Astrocyte of the cerebellum (primary cell): ENCODE measurements around the gene SLC6A17.

Source experiments
- DNase-seq: peaks from one replicate; pipeline ENCODE4 v3.0.0-alpha.2; 2011; ENCODE audit warnings: low read depth
- H3K4me3 ChIP-seq: 2 replicates; pipeline ENCODE4 v1.5.1; 2011; ENCODE audit warnings: mild to moderate bottlenecking, low read depth, low read length, moderate library complexity
- in situ Hi-C: cut with HindIII; loops from 2 replicates; pipeline ENCODE4 v1.10.0; 2017; ENCODE audit warnings: low sequenced_read_pairs
- TF ChIP-seq, protein P1 (sequence below): IDR thresholded peaks from 2 replicates; pipeline ENCODE4 v1.5.1; 2012; ENCODE audit warnings: low read length, low read depth, moderate library complexity, mild to moderate bottlenecking; ENCODE audit errors: missing control alignments

Gene SLC6A17

DNA sequence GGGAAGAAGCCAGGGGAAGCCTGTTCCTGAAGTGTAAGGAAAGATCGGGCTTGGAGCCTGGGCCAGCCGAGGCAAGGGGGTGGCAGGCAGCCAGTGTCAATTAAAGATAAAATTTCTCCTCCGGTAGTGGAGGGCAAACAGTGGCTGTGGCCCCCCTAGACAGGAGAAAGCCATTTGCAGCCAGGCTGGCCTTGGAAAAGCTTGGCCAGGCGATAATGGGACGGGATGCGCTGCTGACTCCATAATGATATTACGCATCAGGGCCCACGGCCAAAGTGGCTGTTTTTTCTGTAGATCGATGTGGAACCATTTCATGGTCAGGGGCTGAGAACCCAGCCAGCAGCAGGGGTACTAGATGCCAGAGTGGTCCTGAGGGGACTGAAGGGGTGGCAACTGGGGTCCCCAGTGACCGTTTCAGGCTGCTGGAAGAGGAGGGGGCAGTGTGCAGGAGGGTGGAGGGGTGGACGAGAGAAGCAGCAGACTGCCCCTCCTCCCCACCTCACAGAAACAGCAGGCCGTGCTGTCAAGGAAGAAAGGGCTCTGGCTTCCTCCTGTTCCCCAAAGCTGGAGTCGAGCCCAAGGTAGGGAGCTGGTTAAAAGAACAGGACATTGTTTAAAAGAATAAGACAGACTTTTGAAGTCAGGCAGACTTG, 85.0 kb downstream of the SLC6A17 start:
- in situ Hi-C loops, result no loop called here
- H3K4me3 ChIP-seq, result no peak overlapping the region
- no peak for DNase-seq
- TF ChIP-seq, protein P1, sequence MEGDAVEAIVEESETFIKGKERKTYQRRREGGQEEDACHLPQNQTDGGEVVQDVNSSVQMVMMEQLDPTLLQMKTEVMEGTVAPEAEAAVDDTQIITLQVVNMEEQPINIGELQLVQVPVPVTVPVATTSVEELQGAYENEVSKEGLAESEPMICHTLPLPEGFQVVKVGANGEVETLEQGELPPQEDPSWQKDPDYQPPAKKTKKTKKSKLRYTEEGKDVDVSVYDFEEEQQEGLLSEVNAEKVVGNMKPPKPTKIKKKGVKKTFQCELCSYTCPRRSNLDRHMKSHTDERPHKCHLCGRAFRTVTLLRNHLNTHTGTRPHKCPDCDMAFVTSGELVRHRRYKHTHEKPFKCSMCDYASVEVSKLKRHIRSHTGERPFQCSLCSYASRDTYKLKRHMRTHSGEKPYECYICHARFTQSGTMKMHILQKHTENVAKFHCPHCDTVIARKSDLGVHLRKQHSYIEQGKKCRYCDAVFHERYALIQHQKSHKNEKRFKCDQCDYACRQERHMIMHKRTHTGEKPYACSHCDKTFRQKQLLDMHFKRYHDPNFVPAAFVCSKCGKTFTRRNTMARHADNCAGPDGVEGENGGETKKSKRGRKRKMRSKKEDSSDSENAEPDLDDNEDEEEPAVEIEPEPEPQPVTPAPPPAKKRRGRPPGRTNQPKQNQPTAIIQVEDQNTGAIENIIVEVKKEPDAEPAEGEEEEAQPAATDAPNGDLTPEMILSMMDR, result no peak

DNA sequence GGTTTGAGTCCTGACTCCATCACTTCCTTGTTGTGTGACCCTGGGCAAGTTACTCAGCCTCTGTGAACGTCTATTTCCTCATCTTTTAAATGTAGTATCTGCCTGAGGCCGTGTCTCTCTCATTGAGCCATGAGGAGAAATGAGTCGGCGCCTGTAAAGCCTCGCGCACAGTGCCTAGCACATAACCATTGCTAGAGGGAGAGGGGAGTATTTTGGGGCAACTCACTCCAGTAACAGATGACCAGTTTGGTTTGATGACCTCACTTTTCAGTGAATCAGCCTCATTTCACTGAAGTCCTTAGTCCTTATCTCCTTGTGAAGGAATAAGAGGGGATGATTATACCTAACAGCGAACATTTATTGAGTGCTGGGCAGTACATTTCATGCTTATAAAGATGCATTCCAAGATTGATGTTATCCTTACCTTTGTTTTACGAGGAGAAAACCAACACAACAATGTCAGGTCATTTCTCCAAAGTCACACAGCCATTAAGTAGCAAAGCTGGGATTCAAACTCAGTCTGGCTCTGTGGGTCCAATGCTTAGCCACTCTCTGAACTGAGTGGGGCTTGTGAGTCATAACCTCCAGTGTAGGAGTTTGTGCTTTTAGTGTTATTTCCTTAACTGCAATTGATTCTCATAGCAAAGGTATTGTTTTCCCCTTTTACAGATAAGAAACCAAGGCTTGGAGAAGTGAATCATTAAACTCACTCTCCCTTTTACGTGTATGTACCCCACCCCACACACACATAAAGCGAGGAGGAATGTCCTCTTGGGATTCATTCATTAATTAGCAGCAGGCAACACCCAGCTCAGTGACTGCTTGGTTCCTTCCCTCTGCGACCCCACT, 85.8 kb downstream of the SLC6A17 start:
- H3K4me3 ChIP-seq, result no peak overlapping the region
- TF ChIP-seq, protein P1, result no peak
- no peak for DNase-seq
- in situ Hi-C loops, result no loop called here

DNA sequence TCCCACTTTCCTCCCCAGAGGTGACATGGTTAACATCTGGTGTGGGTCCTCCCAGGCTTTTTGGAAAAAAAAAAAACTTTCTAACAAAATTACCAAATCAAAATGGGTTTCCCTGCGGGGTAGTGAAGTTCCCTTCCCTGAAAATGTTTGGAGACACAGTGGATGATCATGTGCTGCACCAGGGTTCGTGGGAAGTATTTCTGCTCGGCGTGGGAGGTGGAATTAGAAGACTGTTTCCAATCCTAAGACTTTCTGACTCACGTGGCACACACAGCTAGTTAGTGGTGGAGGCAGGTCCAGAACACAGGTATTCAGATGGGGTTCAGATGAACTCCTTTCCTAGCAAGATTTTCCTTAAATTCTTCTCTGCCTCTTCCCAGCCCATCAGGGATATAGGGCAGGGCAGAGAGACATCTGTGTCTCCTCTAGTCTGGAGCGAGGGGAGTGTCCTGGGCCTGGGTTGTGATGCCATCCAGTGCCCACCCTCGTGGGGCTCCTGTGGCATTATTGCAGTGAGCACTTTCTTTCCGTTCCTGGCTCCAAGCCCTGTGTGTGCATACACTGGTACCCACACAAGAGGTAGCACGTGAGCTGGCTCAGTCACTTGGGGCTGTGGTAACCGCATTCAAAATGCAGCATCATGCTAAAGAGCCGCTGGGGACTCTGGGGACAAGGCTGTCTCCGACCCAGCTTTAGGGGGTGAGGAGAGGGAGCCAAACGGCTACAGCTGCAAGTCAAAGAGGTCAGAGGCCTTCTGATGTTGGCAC, 87.3 kb downstream of the SLC6A17 start:
- in situ Hi-C loops, result no loop called here
- DNase-seq, result no peak
- no peak overlapping the region for H3K4me3 ChIP-seq
- TF ChIP-seq, protein P1, result no peak

DNA sequence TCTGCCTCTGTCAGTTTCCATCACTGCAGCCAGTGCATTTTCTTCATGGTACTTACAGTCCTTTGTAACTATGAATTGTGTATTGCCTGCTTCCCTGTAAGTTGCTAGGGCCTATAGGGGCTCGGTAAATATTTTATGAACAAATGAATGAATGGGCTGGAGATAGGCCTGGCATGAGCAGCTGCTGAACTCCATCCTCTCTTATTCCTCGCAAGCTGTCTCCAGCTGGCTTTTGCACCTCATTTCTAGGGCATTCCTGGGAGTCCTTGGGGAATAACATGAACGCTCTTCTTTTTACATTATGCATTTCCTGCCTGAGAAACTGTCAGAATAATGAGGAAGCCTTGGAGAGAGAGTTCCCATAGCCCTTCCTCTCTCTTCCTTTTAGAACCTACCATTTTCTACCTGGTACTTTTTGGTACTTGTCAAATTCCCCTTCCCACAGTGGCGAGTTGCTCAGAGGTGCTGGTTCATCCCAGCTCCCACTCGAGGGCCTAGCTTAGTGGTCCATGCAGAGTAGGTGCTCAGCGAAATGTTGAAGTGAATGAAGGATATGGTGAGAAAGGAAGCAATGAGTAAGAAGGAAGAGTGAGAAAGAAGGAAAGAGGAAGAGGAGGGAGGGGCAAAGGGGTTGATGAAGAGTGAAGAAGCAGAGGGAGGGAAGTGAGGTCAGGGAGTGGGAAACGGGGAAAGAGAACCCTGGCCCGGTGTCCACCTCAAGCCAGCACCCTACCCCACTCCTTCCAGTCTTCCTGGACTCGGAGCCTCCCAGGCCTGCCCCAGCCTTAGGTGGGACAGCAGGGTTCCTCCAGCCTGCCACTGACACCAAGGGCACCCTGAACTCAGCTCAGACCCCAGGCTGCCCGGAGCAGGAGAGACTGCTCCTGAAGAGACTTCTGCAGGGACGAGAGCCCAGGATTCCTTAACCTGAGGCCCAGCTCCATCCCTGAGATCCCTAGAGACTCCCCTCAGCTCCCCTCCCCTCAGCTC, 89.4 kb downstream of the SLC6A17 start:
- DNase-seq, result no peak
- H3K4me3 ChIP-seq, result no peak overlapping the region
- in situ Hi-C loops, result no loop called here
- TF ChIP-seq, protein P1, result no peak

DNA sequence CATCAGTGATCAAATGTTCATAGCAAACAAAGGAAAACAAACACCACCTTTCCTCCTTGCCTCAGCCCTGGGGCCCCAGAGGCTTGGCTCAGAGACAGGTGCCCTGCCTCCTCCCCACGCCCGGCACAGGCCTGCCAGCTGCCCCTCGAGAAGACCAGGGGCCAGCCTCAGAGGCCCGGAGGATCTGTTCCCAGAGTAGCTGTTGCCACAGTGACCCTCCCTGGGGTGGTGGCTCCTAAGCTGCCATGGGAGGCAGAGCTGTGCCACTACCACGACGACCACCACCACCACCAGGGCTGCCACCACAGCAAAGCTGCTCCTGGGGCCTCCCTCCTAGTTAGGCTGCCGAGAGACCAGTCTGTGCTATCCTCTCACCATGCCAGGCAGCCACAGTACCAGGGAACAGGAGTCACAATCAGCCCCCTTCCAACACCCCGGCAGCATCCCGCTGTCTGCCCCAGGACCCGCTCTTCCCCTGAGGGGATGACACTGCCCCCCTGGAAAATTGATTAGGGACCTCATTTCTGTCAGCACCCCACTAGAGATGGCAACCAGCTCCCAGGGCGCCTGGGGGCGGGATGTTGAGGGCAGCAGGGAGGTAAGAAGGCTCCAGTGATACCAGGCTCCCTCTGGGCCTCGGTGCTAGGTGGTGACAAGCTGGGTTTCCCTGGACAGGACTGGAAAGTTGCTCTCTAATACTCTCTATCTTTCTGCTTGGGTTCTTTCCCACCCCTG, 90.3 kb downstream of the SLC6A17 start:
- DNase-seq, result no peak
- H3K4me3 ChIP-seq, result no peak overlapping the region
- in situ Hi-C loops, result no loop called here
- TF ChIP-seq, protein P1, result no peak
